H9 (cell line): ENCODE data around the gene BIRC5. TPM values are rescaled to one million over a fixed set of nuclear protein-coding genes. Genes with fewer than 3 reads are reported as not detected.

ENCODE experiments used
- DNase-seq: peaks from one replicate; pipeline ENCODE4 v3.0.0-alpha.2; 2017
- H2AFZ ChIP-seq: one replicate; pipeline ENCODE4 v1.6.1; 2013; ENCODE audit warnings: mild to moderate bottlenecking, low read length, control low read depth, moderate library complexity
- H2AK5ac ChIP-seq: 2 replicates; pipeline ENCODE4 v1.6.1; 2013; ENCODE audit warnings: low read length, control low read depth, mixed read lengths; ENCODE audit not compliant: insufficient read length
- H2BK120ac ChIP-seq: one replicate; pipeline ENCODE4 v1.6.1; 2013; ENCODE audit warnings: low read depth, mild to moderate bottlenecking, low read length, control low read depth, inconsistent platforms; ENCODE audit not compliant: poor library complexity, severe bottlenecking
- H2BK12ac ChIP-seq: 2 replicates; pipeline ENCODE4 v1.6.1; 2013; ENCODE audit warnings: low read length, control low read depth, mixed read lengths, low read depth; ENCODE audit not compliant: insufficient read length
- H2BK15ac ChIP-seq: 2 replicates; pipeline ENCODE4 v1.6.1; 2013; ENCODE audit warnings: low read depth, low read length, control low read depth
- H2BK20ac ChIP-seq: one replicate; pipeline ENCODE4 v1.6.1; 2013; ENCODE audit warnings: low read depth, mild to moderate bottlenecking, low read length, control low read depth, inconsistent platforms; ENCODE audit not compliant: poor library complexity, severe bottlenecking
- H2BK5ac ChIP-seq: 2 replicates; pipeline ENCODE4 v1.6.1; 2013; ENCODE audit warnings: low read length, control low read depth, mixed read lengths; ENCODE audit not compliant: insufficient read length
- H3K14ac ChIP-seq: 2 replicates; pipeline ENCODE4 v1.6.1; 2013; ENCODE audit warnings: low read length, control low read depth; ENCODE audit not compliant: insufficient read depth
- H3K18ac ChIP-seq: 2 replicates; pipeline ENCODE4 v1.6.1; 2013; ENCODE audit warnings: low read depth, mild to moderate bottlenecking, mixed read lengths, low read length, control low read depth; ENCODE audit not compliant: insufficient read length
- H3K23ac ChIP-seq: 2 replicates; pipeline ENCODE4 v1.6.1; 2013; ENCODE audit warnings: low read length, control low read depth, mixed read lengths, low read depth; ENCODE audit not compliant: insufficient read length
- H3K23me2 ChIP-seq: 2 replicates; pipeline ENCODE4 v1.6.1; 2013; ENCODE audit warnings: low read depth, mild to moderate bottlenecking, mixed read lengths, low read length, control low read depth; ENCODE audit not compliant: insufficient read length, poor library complexity, severe bottlenecking
- H3K27ac ChIP-seq: 2 replicates; pipeline ENCODE4 v1.5.1; 2013; ENCODE audit warnings: low read length, control low read depth, mixed read lengths, low read depth; ENCODE audit not compliant: insufficient read length
- H3K27me3 ChIP-seq: 2 replicates; pipeline ENCODE4 v1.6.1; 2013; ENCODE audit warnings: low read length, control low read depth, inconsistent platforms; ENCODE audit not compliant: insufficient read depth
- H3K4ac ChIP-seq: 2 replicates; pipeline ENCODE4 v1.6.1; 2013; ENCODE audit warnings: low read depth, mild to moderate bottlenecking, control low read depth, inconsistent platforms, low read length, moderate library complexity
- H3K4me1 ChIP-seq: 2 replicates; pipeline ENCODE4 v1.6.1; 2013; ENCODE audit warnings: low read length, control low read depth, inconsistent platforms; ENCODE audit not compliant: insufficient read depth
- H3K4me2 ChIP-seq: 2 replicates; pipeline ENCODE4 v1.6.1; 2013; ENCODE audit warnings: low read length, control low read depth, mixed read lengths; ENCODE audit not compliant: insufficient read length, insufficient read depth
- H3K56ac ChIP-seq: 2 replicates; pipeline ENCODE4 v1.6.1; 2013; ENCODE audit warnings: low read depth, mild to moderate bottlenecking, mixed read lengths, low read length, control low read depth; ENCODE audit not compliant: insufficient read length
- H3K79me1 ChIP-seq: 2 replicates; pipeline ENCODE4 v1.6.1; 2013; ENCODE audit warnings: low read depth, mild to moderate bottlenecking, moderate library complexity, low read length, control low read depth, inconsistent platforms; ENCODE audit not compliant: insufficient read depth, poor library complexity, severe bottlenecking
- H3K79me2 ChIP-seq: 2 replicates; pipeline ENCODE4 v1.6.1; 2013; ENCODE audit warnings: low read length, control low read depth, inconsistent platforms; ENCODE audit not compliant: insufficient read depth
- H3K9ac ChIP-seq: 2 replicates; pipeline ENCODE4 v1.6.1; 2013; ENCODE audit warnings: low read length, control low read depth, mixed read lengths; ENCODE audit not compliant: insufficient read length; ENCODE audit errors: extremely low read depth
- H3K9me3 ChIP-seq: one replicate; pipeline ENCODE4 v1.6.1; 2013; ENCODE audit warnings: low read depth, low read length, inconsistent platforms; ENCODE audit not compliant: control insufficient read depth
- H3T11ph ChIP-seq: one replicate; pipeline ENCODE4 v1.6.1; 2013; ENCODE audit warnings: mild to moderate bottlenecking, low read length, control low read depth, inconsistent platforms
- H4K20me1 ChIP-seq: one replicate; pipeline ENCODE4 v1.6.1; 2013; ENCODE audit not compliant: control insufficient read depth, insufficient read length, insufficient read depth
- H4K5ac ChIP-seq: 2 replicates; pipeline ENCODE4 v1.6.1; 2013; ENCODE audit warnings: low read depth, mild to moderate bottlenecking, mixed read lengths, low read length, control low read depth; ENCODE audit not compliant: insufficient read length
- H4K8ac ChIP-seq: replicated peaks from 2 replicates; pipeline ENCODE4 v1.6.1; 2013; ENCODE audit warnings: low read length, control low read depth, mixed read lengths, low read depth; ENCODE audit not compliant: insufficient read length
- H4K91ac ChIP-seq: 2 replicates; pipeline ENCODE4 v1.6.1; 2013; ENCODE audit warnings: low read depth, mild to moderate bottlenecking, moderate library complexity, mixed read lengths, low read length, control low read depth; ENCODE audit not compliant: insufficient read length
- H3K27ac Mint-ChIP-seq, 3 experiments: 2 replicates in 2 of 3; 3 replicates in 1 of 3; pipeline ENCODE4 v1.8.0; 2020 to 2021; ENCODE audit warnings: mixed read lengths in 3 of 3, mild to moderate bottlenecking in 1 of 3, moderate library complexity in 1 of 3
- H3K27me3 Mint-ChIP-seq: 2 replicates; pipeline ENCODE4 v1.8.0; 2021; ENCODE audit warnings: low read depth, mild to moderate bottlenecking, moderate library complexity, mixed read lengths
- H3K36me3 Mint-ChIP-seq, 3 experiments: 2 replicates in 2 of 3; 3 replicates in 1 of 3; pipeline ENCODE4 v1.8.0; 2020 to 2021; ENCODE audit warnings: low read depth in 3 of 3, mixed read lengths in 3 of 3; ENCODE audit not compliant: insufficient read depth in 1 of 3
- H3K4me1 Mint-ChIP-seq, 2 experiments: 2 replicates each; pipeline ENCODE4 v1.8.0; 2020; ENCODE audit warnings: mixed read lengths in 2 of 2
- H3K4me3 Mint-ChIP-seq, 2 experiments: 2 replicates in 1 of 2; 3 replicates in 1 of 2; pipeline ENCODE4 v1.8.0; 2020 to 2021; ENCODE audit warnings: mild to moderate bottlenecking in 2 of 2, mixed read lengths in 2 of 2, moderate library complexity in 1 of 2
- H3K9me3 Mint-ChIP-seq, 2 experiments: 2 replicates in 1 of 2; 3 replicates in 1 of 2; pipeline ENCODE4 v1.8.0; 2020; ENCODE audit warnings: mild to moderate bottlenecking in 2 of 2, mixed read lengths in 2 of 2, moderate library complexity in 1 of 2
- WGBS: extraction: QIAGEN DNeasy Blood & Tissue Kit; methylation state at CpG from one replicate; pipeline ENCODE4 v1.1.7; 2013; ENCODE audit warnings: missing lambda C conversion rate, low lambda C conversion rate, mixed read lengths; ENCODE audit not compliant: insufficient read length; ENCODE audit errors: extremely low coverage; 5-methylcytosine and 5-hydroxymethylcytosine counted together
- total RNA-seq: library from RNA; stranded (reverse); gene quantifications from 2 replicates; pipeline ENCODE4 v1.2.1, GENCODE V29; 2021
- TF ChIP-seq, protein P1 (sequence below): fragments of 200-600 bp; sonication (generic); conservative IDR thresholded peaks from 3 replicates; pipeline ENCODE4 v1.8.0; 2021; ENCODE audit warnings: antibody characterized with exemption, mild to moderate bottlenecking

Gene BIRC5
- total RNA-seq, 1 experiment from 2014 or later, result 97.8 TPM

DNA sequence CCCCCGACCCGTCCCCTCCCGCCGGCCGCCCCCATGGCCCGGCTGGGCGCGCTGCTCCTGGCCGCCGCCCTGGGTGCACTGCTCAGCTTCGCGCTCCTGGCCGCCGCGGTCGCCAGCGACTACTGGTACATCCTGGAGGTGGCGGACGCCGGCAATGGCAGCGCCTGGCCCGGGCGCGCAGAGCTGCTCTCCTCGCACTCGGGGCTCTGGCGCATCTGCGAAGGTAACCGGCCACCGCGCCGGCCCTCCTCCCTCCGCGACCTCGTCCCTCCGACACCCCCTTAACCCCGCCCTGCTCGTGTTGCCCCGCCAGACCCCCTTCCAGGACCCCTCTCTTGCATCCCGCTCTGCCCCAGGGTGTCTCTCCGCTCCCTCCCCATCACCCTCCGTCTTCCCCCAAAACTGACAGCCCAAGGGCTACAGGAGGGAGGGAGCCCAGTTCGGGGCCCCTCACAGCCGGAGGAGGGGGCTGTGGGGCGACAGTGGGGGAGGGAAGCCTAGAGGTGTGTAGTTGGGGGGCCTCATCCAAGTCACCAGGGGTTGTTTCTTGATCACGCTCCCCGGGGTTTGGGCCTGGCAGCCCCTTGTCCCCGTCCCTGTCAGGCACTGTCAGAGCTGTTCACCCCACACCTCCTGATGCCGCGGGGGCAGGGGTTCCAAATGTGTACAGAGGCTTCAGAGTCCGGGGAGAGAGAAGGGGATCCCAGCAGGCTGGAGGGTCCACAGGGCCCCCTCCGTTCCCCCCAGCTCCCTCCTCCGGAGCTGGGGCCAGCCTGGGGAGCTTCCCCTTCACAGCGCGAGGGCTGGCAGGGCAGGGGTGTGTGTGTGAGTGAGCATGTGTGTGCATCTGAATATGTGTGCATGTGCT, 18.2 kb downstream of the BIRC5 start:
- Histone ChIP-seq H3K4me1 (no peaks in the 10 kb centered on the region), H3K9me3 (no peaks in the 10 kb centered on the region), H3K23ac (no peak overlapping the region), H3K23me2 (no peaks in the 10 kb centered on the region), H3K56ac (no peak overlapping the region), H2BK120ac (no peak overlapping the region), H2AFZ (no peak overlapping the region), H3K79me1 (no peaks in the 10 kb centered on the region), H3K4ac (no peak overlapping the region), H2BK15ac (no peak overlapping the region), H3K27me3 (peaks cover 6% of the 10 kb centered on the region; the same call in 1 of the 2 replicates), H4K91ac (no peak overlapping the region), H3T11ph (no peak overlapping the region), H2AK5ac (no peak overlapping the region), H3K27ac (no peak overlapping the region), H3K4me2 (peak overlapping the region; percentile 70), H2BK5ac (no peak overlapping the region), H3K79me2 (no peaks in the 10 kb centered on the region), H4K5ac (no peak overlapping the region), H2BK12ac (no peak overlapping the region), H3K14ac (no peak overlapping the region; the same call in 1 of the 2 replicates), H3K18ac (no peak overlapping the region), H4K8ac (no peak overlapping the region), H3K9ac (no peak overlapping the region), H4K20me1 (no peaks in the 10 kb centered on the region), H2BK20ac (no peak overlapping the region)
- Mint-ChIP-seq H3K36me3 (no peaks in the 10 kb centered on the region), H3K9me3 (no peaks in the 10 kb centered on the region), H3K4me3 (peak overlapping the region; percentile 61 to 84), H3K4me1 (peaks cover 0 to 11% of the 10 kb centered on the region in 2 experiments; a peak in 2 of 4 replicates), H3K27ac (no peak overlapping the region), H3K27me3 (peaks cover 51% of the 10 kb centered on the region)
- no CpG with 5 or more reads among the region's 55 CpGs for WGBS
- TF ChIP-seq, protein P1, sequence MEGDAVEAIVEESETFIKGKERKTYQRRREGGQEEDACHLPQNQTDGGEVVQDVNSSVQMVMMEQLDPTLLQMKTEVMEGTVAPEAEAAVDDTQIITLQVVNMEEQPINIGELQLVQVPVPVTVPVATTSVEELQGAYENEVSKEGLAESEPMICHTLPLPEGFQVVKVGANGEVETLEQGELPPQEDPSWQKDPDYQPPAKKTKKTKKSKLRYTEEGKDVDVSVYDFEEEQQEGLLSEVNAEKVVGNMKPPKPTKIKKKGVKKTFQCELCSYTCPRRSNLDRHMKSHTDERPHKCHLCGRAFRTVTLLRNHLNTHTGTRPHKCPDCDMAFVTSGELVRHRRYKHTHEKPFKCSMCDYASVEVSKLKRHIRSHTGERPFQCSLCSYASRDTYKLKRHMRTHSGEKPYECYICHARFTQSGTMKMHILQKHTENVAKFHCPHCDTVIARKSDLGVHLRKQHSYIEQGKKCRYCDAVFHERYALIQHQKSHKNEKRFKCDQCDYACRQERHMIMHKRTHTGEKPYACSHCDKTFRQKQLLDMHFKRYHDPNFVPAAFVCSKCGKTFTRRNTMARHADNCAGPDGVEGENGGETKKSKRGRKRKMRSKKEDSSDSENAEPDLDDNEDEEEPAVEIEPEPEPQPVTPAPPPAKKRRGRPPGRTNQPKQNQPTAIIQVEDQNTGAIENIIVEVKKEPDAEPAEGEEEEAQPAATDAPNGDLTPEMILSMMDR, result no peak
- peak; percentile 75 for DNase-seq
